ENCODE results near the gene KRTAP5-11. TPM values are rescaled to one million over a fixed set of nuclear protein-coding genes. Genes with fewer than 3 reads are reported as not detected.

The KRTAP5-11 gene
- total RNA-seq, 2 donors from 2014 or later, result not detected

DNA sequence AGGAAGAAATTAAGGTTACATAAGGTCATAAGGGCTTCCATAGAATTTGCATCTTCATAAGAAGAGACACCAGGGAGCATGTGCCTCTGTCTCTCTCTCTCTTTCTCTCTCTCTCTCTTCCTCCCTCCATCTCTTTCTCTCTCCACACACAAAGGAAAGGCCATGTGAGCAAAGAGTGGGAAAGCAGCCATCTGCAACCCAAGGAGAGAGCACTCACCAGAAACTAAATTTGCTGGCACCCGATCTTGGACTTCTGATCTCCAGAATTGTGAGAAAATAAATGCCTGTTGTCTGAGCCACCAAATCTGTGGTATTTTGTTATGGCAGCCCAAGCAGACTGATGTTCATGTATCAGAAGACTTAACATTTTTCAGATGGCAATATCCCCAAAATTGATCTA, 23.7 kb downstream of the KRTAP5-11 start:
- Mint-ChIP-seq H3K27me3 (ENCODE audit: low read depth) (peaks cover 41% of the 10 kb centered on the region), H3K4me1 (ENCODE audit: low read depth) (peaks cover 4% of the 10 kb centered on the region)

DNA sequence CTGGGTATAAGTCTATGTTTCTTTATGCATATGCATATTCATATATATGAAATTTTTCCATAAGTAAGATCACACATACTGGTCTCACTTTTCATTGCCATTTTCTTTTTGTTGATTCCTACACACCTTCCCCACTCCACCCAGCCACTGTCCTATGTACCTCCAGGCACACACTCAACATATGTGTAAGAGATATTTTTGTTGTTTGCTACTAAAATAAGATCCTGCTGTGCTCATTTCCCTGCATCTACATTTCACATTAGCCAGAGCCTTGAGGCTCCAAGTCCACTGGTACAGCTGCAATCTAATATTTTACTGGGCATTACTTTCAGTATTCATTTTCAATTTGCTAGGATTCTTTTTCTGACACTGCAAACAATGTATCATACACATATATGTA, 25.4 kb downstream of the KRTAP5-11 start:
- Mint-ChIP-seq H3K36me3 (ENCODE audit: insufficient read depth in 2 of 2) (no peaks in the 10 kb centered on the region), H3K9me3 (no peaks in the 10 kb centered on the region), H3K27ac (no peak overlapping the region), H3K4me3 (no peak overlapping the region), H3K4me1 (ENCODE audit: low read depth) (no peaks in the 10 kb centered on the region), H3K27me3 (ENCODE audit: low read depth) (peaks cover 29% of the 10 kb centered on the region)
- no peak for DNase-seq
- ATAC-seq (replicated peaks in 1 of 2), result no peak

More for the DNA sequence above, 23.7 kb downstream of the KRTAP5-11 start:
- no peak for DNase-seq
- Mint-ChIP-seq H3K4me3 (no peak overlapping the region), H3K9me3 (no peaks in the 10 kb centered on the region), H3K36me3 (ENCODE audit: insufficient read depth in 2 of 2) (no peaks in the 10 kb centered on the region), H3K27ac (no peak overlapping the region)
- no peak for ATAC-seq (replicated peaks in 1 of 2)

DNA sequence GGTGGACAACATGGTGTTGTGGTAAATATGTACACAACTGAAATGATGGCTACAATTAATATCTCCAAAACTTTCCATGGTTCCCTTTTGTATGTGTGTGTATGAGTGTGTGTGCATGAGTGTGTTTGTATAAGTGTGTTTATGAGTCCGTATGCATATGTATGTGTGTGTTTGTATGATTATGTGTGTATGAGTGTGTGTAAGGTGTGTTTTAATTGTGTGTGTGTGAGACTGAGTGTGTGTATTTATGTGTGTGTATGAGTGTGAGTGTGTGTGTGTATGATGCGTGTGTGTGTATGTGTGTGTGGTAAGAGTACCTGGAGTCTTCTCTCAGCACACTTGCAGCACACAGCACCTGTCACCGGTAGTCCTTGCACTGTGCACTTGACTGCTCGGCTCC, 26.7 kb downstream of the KRTAP5-11 start:
- DNase-seq, result no peak
- no peaks in the 10 kb centered on the region for H3K36me3 Mint-ChIP-seq (ENCODE audit: insufficient read depth in 2 of 2)
- no peaks in the 10 kb centered on the region for H3K4me1 Mint-ChIP-seq (ENCODE audit: low read depth)
- no peak overlapping the region for H3K4me3 Mint-ChIP-seq
- ATAC-seq (replicated peaks in 1 of 2), result no peak
- peaks cover 22% of the 10 kb centered on the region for H3K27me3 Mint-ChIP-seq (ENCODE audit: low read depth)
- no peaks in the 10 kb centered on the region for H3K9me3 Mint-ChIP-seq
- no peak overlapping the region for H3K27ac Mint-ChIP-seq

- H3K4me3 Mint-ChIP-seq, result no peak overlapping the region
- H3K9me3 Mint-ChIP-seq, result no peaks in the 10 kb centered on the region
- no peak for DNase-seq
- H3K27ac Mint-ChIP-seq, result no peak overlapping the region
- H3K4me1 Mint-ChIP-seq (ENCODE audit: low read depth), result no peaks in the 10 kb centered on the region
- peaks cover 18% of the 10 kb centered on the region for H3K27me3 Mint-ChIP-seq (ENCODE audit: low read depth)
- H3K36me3 Mint-ChIP-seq (ENCODE audit: insufficient read depth in 2 of 2), result no peaks in the 10 kb centered on the region
- no peak for ATAC-seq (replicated peaks in 1 of 2)
These were observed 27.2 kb downstream of the KRTAP5-11 start for GRCh38 chr11:71555508-71555907.

DNA sequence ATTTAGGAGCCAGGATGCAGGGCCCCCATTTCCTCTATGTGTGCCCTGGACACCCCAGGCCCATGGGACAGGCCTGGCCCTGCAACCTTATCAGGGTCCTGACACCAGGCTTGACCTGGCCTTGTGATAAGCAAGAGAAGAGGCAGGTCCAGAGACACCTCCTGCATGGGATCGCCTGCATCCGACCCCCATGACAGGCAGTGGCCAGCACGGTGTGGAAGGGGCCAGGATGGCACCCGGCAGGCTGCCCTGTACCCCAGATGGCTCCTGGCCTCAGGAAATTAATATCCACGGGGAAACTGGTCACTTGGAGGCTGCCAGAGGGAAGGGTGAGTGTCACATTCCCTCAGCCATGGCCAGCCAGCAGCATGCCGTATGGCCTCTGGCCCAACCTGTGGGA, 27.7 kb downstream of the KRTAP5-11 start:
- DNase-seq (no peak), ATAC-seq (replicated peaks in 1 of 2) (no peak)
- no peaks in the 10 kb centered on the region for H3K36me3 Mint-ChIP-seq (ENCODE audit: insufficient read depth in 2 of 2)
- H3K9me3 Mint-ChIP-seq, result no peaks in the 10 kb centered on the region
- H3K4me3 Mint-ChIP-seq, result no peak overlapping the region
- no peak overlapping the region for H3K27ac Mint-ChIP-seq
- H3K27me3 Mint-ChIP-seq (ENCODE audit: low read depth), result peaks cover 20% of the 10 kb centered on the region
- no peaks in the 10 kb centered on the region for H3K4me1 Mint-ChIP-seq (ENCODE audit: low read depth)

DNA sequence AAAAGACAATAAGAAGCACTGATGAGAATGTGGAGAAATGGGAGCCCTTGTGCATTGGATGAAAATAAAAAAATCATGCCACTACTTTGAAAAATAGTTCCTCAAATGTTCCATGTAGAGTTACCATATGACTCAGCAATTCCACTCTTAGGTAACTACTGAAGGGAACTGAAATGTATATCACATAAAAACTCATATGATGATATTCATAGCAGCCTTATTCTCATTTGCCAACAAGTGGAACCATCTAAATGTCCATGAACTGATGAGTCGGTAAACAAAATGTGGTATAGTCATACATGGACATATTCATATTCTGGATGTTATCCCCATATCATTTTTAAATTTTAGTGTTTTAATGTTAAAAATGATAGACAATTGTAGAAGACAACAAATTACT, 31.0 kb downstream of the KRTAP5-11 start:
- ATAC-seq (replicated peaks in 1 of 2), result no peak

DNA sequence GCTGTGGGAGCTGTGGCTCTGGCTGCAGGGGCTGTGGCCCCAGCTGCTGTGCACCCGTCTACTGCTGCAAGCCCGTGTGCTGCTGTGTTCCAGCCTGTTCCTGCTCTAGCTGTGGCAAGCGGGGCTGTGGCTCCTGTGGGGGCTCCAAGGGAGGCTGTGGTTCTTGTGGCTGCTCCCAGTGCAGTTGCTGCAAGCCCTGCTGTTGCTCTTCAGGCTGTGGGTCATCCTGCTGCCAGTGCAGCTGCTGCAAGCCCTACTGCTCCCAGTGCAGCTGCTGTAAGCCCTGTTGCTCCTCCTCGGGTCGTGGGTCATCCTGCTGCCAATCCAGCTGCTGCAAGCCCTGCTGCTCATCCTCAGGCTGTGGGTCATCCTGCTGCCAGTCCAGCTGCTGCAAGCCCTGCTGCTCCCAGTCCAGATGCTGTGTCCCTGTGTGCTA, 33.9 kb downstream of the KRTAP5-11 start:
- peaks cover 6% of the 10 kb centered on the region for H3K4me1 Mint-ChIP-seq (ENCODE audit: low read depth)

More for the DNA sequence above, 31.0 kb downstream of the KRTAP5-11 start:
- Mint-ChIP-seq H3K36me3 (ENCODE audit: insufficient read depth in 2 of 2) (no peaks in the 10 kb centered on the region), H3K9me3 (no peaks in the 10 kb centered on the region), H3K27ac (no peak overlapping the region), H3K4me3 (no peak overlapping the region), H3K4me1 (ENCODE audit: low read depth) (no peaks in the 10 kb centered on the region), H3K27me3 (ENCODE audit: low read depth) (peaks cover 26% of the 10 kb centered on the region)
- no peak for DNase-seq

DNA sequence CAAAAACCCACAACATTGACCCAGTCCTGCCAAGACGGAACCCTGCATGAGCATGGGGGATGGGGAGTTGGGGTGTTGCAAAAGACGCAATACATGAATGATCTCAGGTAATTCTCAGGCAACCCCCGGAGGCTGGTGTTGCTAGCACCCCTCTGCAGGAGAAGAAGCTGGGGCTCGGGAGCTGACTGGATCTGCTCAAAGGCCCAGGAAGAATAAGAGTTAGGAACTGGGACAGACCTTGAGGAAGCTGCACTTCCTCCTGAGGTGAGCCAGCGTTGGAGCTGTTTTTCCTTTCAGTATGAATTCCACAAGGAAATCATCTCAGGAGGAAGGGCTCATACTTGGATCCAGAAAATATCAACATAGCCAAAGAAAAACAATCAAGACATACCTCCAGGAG, 34.6 kb downstream of the KRTAP5-11 start, which contains the start of gene KRTAP5-9:
KRTAP5-9 (plus strand) TSS at position 301 of the 400 bp plus-strand sequence. CDS start 238 bp downstream, outside the sequence.
- Mint-ChIP-seq H3K36me3 (ENCODE audit: insufficient read depth in 2 of 2) (no peaks in the 10 kb centered on the region), H3K4me3 (no peak within 1 kb of the TSS)
- no peak for DNase-seq

More for the DNA sequence above, 33.9 kb downstream of the KRTAP5-11 start:
- H3K27me3 Mint-ChIP-seq (ENCODE audit: low read depth), result peaks cover 27% of the 10 kb centered on the region
- ATAC-seq (replicated peaks in 1 of 2) (no peak), DNase-seq (no peak)
- no peak overlapping the region for H3K4me3 Mint-ChIP-seq
- H3K27ac Mint-ChIP-seq, result no peak overlapping the region
- no peaks in the 10 kb centered on the region for H3K36me3 Mint-ChIP-seq (ENCODE audit: insufficient read depth in 2 of 2)
- peaks cover 0 to 4% of the 10 kb centered on the region in 2 donors for H3K9me3 Mint-ChIP-seq

GRCh38 chr11:71545405-71545966, 37.2 kb downstream of the KRTAP5-11 start:
- Mint-ChIP-seq H3K9me3 (peaks cover 7 to 11% of the 10 kb centered on the region in 2 donors), H3K4me1 (ENCODE audit: low read depth) (peaks cover 24% of the 10 kb centered on the region), H3K36me3 (ENCODE audit: insufficient read depth in 2 of 2) (peaks cover 6 to 10% of the 10 kb centered on the region in 2 donors), H3K27ac (no peak overlapping the region), H3K4me3 (no peak overlapping the region), H3K27me3 (ENCODE audit: low read depth) (peaks cover 27% of the 10 kb centered on the region)
- DNase-seq, result no peak
- no peak for ATAC-seq (replicated peaks in 1 of 2)

More for the DNA sequence above, 34.6 kb downstream of the KRTAP5-11 start, which contains the start of gene KRTAP5-9:
- peaks cover 13% of the 10 kb centered on the region for H3K4me1 Mint-ChIP-seq (ENCODE audit: low read depth)
- peaks cover 27% of the 10 kb centered on the region for H3K27me3 Mint-ChIP-seq (ENCODE audit: low read depth)
- H3K9me3 Mint-ChIP-seq, result peaks cover 0 to 4% of the 10 kb centered on the region in 2 donors
- ATAC-seq (replicated peaks in 1 of 2), result no peak
- H3K27ac Mint-ChIP-seq, result no peak within 1 kb of the TSS

DNA sequence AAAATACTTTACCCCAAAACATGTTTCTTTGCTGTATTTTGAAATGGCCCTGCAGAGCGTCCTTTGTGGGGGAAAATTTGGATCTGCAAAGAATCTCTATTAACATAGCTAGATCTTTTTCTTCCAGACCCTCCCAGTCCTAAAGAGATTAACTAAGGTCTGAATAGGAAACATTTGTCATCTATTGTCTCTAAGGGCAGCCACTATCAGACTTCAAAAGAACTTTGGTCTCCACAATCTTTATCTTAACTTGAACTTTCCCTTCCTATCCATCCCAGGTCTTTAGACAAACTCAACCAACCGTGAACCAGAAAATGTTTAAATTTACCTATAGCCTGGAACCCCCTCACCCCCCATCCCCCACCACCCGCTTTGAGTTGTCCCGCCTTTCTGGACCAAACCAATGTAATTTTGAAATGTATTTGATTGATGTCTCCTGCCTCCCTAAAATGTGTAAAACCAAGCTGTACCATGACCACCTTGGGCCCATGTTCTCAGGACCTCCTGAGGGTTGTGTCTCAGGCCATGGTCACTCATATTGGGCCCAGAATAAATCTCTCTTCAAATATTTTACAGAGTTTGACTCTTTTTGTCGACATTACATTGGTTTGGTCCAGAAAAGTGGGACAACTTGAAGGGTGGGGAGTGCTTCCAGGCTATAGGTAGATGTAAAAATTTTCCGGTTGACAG, 38.0 kb downstream of the KRTAP5-11 start:
- ATAC-seq (replicated peaks in 1 of 2) (no peak), DNase-seq (no peak)
- H3K4me1 Mint-ChIP-seq (ENCODE audit: low read depth), result peaks cover 25% of the 10 kb centered on the region
- peaks cover 21% of the 10 kb centered on the region for H3K27me3 Mint-ChIP-seq (ENCODE audit: low read depth)
- H3K4me3 Mint-ChIP-seq, result no peak overlapping the region
- H3K27ac Mint-ChIP-seq, result no peak overlapping the region
- peaks cover 8 to 11% of the 10 kb centered on the region in 2 donors for H3K9me3 Mint-ChIP-seq
- peaks cover 6 to 10% of the 10 kb centered on the region in 2 donors for H3K36me3 Mint-ChIP-seq (ENCODE audit: insufficient read depth in 2 of 2)

GRCh38 chr11:71543866-71544265, 38.8 kb downstream of the KRTAP5-11 start:
- peaks cover 6 to 10% of the 10 kb centered on the region in 2 donors for H3K36me3 Mint-ChIP-seq (ENCODE audit: insufficient read depth in 2 of 2)
- peaks cover 25% of the 10 kb centered on the region for H3K4me1 Mint-ChIP-seq (ENCODE audit: low read depth)
- peaks cover 10 to 11% of the 10 kb centered on the region in 2 donors for H3K9me3 Mint-ChIP-seq
- peaks cover 16% of the 10 kb centered on the region for H3K27me3 Mint-ChIP-seq (ENCODE audit: low read depth)
- no peak overlapping the region for H3K27ac Mint-ChIP-seq
- H3K4me3 Mint-ChIP-seq, result no peak overlapping the region
- ATAC-seq (replicated peaks in 1 of 2) (peak; percentile 29 to 38), DNase-seq (peak in 1 of 2 donors; percentile 4)

DNA sequence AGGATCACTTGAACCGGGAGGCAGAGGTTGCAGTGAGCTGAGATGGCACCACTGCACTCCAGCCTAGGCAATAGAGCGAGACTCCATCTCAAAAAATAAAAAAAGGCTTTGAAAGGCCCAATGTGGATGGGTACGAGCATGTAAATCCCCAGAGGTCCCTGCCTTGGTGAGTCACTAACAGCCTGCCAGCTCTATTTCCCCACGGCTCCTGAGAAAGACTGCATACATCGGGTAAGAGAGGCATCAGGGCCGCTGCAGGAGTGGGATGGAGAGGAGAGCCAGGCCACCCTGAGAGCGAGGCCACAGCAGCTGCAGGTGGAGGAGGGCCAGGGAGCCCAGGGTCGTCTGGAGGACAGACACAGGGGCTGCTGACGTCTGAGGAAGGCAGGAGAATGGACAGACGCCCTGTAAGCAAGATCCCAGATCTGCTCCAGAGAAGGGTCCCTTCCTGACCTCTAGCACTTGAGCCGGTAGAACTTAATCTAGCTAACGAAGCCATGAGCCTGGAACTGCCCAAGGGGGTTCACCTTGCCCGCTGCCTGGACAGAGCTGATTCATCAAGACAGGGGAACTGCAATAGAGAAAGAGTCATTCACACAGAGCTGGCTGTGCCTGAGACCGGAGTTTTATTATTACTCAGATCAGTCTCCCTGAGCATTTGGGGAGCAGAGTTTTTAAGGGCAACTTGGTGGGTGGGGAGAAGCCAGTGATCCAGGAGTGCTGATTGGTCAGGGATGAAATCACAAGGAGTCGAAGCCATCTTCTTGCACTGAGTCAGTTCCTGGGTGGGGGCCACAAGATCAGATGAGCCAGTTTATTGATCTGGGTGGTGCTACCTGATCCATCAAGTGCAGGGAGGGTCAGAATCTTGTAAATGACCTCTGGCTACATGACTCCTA, 39.5 kb downstream of the KRTAP5-11 start:
- peaks cover 10 to 11% of the 10 kb centered on the region in 2 donors for H3K9me3 Mint-ChIP-seq
- no peak overlapping the region for H3K27ac Mint-ChIP-seq
- DNase-seq, result peak; percentile 10 to 16
- ATAC-seq (replicated peaks in 1 of 2), result peak; percentile 50 to 56
- H3K4me3 Mint-ChIP-seq, result peak overlapping the region in 1 of 2 donors; percentile 44
- peaks cover 6 to 10% of the 10 kb centered on the region in 2 donors for H3K36me3 Mint-ChIP-seq (ENCODE audit: insufficient read depth in 2 of 2)
- peaks cover 25% of the 10 kb centered on the region for H3K4me1 Mint-ChIP-seq (ENCODE audit: low read depth)
- peaks cover 13% of the 10 kb centered on the region for H3K27me3 Mint-ChIP-seq (ENCODE audit: low read depth)

- H3K4me1 Mint-ChIP-seq (ENCODE audit: low read depth), result peaks cover 25% of the 10 kb centered on the region
- H3K4me3 Mint-ChIP-seq, result no peak overlapping the region
- peaks cover 6 to 10% of the 10 kb centered on the region in 2 donors for H3K36me3 Mint-ChIP-seq (ENCODE audit: insufficient read depth in 2 of 2)
- DNase-seq, result no peak
- H3K27me3 Mint-ChIP-seq (ENCODE audit: low read depth), result peaks cover 7% of the 10 kb centered on the region
- peaks cover 10 to 11% of the 10 kb centered on the region in 2 donors for H3K9me3 Mint-ChIP-seq
- H3K27ac Mint-ChIP-seq, result no peak overlapping the region
- no peak for ATAC-seq (replicated peaks in 1 of 2)
These were observed 40.3 kb downstream of the KRTAP5-11 start for GRCh38 chr11:71542382-71542781.
